ENCODE data around the gene ZNF148. TPM values are rescaled to one million over a fixed set of nuclear protein-coding genes. Genes with fewer than 3 reads are reported as not detected.
"Not testable (repeated sequence)": the region's sequence is repeated elsewhere in the genome, so short reads cannot be mapped to it uniquely, and the experiment has no call there.

The ZNF148 gene, protein sequence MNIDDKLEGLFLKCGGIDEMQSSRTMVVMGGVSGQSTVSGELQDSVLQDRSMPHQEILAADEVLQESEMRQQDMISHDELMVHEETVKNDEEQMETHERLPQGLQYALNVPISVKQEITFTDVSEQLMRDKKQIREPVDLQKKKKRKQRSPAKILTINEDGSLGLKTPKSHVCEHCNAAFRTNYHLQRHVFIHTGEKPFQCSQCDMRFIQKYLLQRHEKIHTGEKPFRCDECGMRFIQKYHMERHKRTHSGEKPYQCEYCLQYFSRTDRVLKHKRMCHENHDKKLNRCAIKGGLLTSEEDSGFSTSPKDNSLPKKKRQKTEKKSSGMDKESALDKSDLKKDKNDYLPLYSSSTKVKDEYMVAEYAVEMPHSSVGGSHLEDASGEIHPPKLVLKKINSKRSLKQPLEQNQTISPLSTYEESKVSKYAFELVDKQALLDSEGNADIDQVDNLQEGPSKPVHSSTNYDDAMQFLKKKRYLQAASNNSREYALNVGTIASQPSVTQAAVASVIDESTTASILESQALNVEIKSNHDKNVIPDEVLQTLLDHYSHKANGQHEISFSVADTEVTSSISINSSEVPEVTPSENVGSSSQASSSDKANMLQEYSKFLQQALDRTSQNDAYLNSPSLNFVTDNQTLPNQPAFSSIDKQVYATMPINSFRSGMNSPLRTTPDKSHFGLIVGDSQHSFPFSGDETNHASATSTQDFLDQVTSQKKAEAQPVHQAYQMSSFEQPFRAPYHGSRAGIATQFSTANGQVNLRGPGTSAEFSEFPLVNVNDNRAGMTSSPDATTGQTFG
- 45.2 TPM for total RNA-seq
- long read RNA-seq, full-length matches to known transcripts: 8 of 19 reads
- long read RNA-seq, partial matches to known transcripts: 0 of 19 reads
- long read RNA-seq, other reads (novel, unspliced or antisense): 11 of 19 reads

DNA sequence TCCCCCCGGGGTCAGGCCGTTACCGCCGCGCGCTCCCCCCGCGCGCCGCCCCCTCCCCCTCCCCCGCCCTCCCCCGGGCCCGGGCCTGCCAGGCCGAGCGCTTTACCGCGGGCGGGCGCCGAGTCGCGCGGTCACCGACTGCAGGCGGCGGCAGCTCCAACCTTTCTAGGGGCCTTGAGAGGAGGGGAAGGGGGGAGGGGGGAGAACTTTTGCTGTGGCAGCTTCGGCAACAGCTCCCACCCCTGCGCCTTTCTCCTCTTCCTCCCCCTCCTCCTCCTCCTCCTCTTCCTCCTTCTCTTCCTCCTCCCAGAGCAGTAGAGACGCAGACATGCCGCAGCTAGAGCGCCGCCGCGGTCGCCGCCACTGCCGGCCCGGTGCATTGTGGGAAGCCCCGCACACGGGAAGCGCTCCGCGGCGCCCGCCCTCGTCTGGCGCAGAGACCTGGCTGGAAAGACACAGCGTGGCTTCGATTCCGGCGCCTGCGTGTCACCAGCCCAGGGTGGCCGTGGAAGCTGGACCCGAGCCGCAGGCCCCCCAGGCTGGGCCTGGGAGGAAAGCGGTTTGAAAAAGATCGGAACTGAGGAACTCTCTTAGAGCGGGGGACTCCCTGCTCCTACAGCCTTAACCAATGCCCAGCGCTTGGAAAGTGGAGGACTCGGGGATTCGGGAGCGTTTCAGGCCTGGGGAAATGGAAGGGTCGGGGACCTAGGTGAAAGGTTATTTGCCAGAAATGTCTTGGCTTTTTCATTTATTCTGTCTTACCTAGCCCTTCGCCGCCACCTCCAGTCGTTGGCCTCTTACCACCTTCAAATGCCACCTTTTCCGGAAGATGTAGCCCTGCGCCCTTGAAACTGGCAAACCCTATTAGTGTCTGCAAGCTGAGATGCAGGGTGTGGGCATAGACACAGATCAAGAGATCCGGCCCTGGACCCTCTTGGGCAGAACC lies at the start of gene ZNF148:
TSS of gene ZNF148 (minus strand) at position 330 of the 946 bp plus-strand sequence. CDS start 61,685 bp downstream, outside the sequence.
- intact Hi-C loops (cut with DNase I): no loop called here
- peak; percentile 96 for DNase-seq
- ATAC-seq (ENCODE audit: poor library complexity): peak; percentile 100

DNA sequence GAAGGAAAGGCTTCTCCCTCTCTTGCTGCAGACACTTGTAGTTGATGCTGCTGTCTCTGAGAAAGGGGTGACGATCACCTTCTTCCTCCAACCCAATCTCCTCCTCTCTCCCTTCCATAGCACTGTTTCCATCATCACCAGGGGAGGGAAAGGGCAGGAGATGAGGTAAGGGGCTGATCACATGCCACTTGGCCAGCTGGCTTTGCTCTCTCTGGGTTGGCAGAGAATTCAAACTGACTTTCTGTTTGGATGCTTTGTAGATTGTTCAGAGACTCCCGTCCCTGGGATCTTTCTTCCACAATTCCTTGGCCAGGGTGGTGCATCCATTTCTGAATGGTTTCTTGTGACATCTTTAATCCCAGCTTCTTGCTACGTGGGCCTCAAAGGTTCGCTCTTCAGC lies 43.2 kb upstream of the ZNF148 start:
- ATAC-seq (ENCODE audit: poor library complexity) (no peak), DNase-seq (no peak)
- intact Hi-C loops (cut with DNase I): no loop called here

DNA sequence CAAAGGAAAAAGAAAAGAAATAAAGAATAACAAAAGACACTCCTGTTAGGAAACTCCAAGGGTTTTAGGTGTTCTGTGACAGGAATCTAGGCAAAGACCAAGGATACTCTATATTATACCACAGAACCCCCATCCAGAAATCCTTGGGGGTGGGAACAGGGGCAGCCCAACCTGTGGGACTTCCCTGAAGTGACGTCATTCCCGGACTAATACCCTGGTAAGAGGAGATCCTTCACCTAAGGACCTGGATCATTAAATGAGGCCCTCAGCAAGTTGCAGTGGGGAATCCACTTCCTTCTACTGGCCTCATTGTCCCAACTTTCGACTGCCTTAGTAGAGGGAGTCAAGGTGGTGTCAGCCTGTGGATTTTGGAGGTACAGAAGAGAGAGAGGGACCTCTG lies 41.1 kb upstream of the ZNF148 start:
- intact Hi-C loops (cut with DNase I): no loop called here
- ATAC-seq (ENCODE audit: poor library complexity) (no peak), DNase-seq (no peak)

DNA sequence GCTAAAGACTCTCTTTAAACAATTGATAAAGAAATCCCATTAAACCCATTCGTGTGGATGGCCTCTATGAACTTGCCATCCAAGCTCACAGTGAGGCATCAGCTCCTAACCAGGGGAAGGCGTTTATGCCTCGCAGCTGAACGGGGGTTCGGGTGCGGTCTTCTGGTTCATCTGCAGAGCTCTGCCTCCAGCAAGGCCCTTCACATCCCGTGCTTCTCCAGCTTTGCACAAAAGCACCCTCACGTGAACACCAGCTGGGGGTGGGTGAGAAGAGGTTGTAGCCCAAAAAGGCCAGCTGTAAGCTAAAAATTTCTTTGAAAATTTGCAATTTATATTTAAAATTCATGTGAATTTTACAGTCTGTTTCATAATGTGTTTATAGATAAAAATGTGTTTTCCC lies 39.5 kb upstream of the ZNF148 start:
- ATAC-seq (ENCODE audit: poor library complexity) (no peak), DNase-seq (no peak)
- intact Hi-C loops (cut with DNase I): no loop called here

DNA sequence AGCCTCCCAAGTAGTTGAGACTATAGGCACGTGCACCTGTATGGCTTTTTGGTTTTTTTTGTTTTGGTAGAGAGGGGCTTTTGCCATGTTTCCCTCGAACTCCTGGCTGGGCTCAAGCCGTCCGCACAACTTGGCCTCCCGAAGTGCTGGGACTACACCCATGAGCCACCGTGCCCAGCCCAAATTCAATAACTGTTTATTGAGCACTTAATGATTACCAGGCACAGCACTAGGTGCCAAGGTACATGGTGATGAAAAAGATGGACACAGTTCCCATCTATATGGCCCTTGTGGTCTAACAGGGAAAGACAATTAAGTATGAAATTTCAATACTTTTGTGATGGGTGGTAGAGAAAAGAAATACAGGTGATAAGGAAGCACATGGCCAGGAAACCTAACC lies 35.8 kb upstream of the ZNF148 start:
- intact Hi-C loops (cut with DNase I): no loop called here
- no peak for DNase-seq
- ATAC-seq (ENCODE audit: poor library complexity): no peak

DNA sequence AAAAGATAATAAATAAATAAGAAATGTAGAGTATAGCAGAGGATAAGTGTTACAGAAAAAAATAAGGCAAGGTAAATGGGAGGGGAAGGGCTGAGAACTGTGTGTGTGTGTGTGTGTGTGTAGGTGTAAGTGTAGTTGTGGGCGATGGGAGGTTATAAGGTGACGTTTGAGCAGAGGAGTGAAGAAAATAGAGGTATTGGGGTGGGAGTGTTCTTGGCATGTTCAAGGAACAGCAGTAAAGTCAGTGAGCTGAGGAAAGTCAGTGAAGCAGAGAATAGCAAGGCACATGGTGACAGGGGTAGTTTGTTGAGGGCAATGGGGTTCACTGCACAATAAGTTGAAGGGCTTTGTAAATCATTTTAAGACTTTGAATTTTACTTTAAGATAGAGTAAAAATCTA lies 30.9 kb upstream of the ZNF148 start:
- DNase-seq (no peak), ATAC-seq (ENCODE audit: poor library complexity) (no peak)
- intact Hi-C loops (cut with DNase I): no loop called here

DNA sequence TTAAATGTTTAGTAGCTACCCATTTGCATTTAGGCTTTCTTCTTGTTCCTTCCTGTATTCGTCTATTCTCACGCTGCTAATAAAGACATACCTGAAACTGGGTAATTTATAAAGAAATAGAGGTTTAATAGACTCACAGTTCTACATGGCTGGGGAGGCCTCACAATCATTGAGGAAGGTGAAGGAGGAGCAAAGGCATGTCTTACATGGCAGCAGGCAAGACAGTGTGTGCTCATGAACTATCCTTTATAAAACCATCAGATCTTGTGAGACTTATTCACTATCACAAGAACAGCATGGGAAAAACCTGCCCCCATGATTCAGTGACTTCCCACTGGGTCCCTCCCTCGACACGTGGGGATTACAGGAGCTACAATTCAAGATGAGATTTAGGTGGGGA lies 30.4 kb upstream of the ZNF148 start:
- ATAC-seq (ENCODE audit: poor library complexity); DNase-seq; intact Hi-C loops (cut with DNase I): not testable (repeated sequence)

DNA sequence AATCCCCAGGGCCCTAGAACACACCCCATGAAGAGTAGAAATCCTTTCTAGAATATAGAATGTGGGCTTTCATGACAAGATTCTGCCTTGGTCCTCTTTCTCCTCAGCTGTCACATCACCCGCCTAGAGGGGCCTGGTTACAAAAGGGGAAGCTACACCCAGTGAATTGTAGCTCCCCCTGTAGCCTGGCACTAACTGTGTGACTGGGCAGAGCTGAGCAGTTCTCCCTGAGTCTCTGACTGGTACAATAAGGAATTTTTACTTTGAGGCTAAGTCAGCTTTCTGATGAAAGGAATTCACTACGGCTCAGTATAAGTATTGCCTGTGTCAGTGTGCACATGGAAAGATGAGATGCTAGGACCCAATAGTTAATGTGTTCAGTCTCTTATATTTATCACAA lies 28.7 kb upstream of the ZNF148 start:
- DNase-seq: no peak
- intact Hi-C loops (cut with DNase I): no loop called here

DNA sequence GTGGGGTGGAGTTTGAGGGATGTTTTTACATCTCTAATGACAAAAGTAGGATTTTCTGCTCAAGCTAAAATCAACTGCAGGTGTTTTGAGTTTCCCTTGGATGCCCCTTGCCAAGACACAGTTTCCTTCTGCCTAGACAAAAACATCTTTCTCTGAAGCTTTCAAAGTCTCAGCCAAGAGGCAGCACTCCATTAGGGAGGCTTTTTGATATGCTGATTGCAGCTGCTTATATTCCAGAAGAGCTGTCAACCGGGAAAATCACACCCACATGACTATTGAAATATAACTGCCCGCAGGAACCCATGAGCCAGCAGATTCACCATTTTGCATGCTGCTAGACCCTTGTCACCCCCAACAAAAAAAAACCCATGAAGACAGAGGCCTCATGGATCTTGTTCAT lies 27.5 kb upstream of the ZNF148 start:
- DNase-seq: no peak

More for the DNA sequence above, 28.7 kb upstream of the ZNF148 start:
- ATAC-seq (ENCODE audit: poor library complexity): no peak

DNA sequence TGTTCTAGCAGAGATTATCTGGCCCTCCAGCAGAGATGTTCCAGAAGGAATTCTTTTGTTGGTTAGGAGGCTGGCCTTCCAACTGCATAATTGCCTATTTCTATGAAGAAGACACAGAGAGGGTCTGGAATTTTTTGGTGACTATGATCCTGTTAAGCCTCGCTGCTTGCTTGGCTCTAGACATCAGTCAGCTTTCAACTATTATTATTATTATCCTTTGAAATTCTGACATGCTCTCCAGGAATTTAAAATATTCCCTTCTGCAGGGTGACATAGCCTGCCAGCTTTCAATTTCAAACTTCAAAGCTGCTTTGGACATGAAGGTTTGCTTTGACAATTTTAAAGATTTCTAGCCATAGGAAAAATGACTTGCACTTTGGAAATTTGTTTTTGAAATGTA lies 26.3 kb upstream of the ZNF148 start:
- DNase-seq (no peak), ATAC-seq (ENCODE audit: poor library complexity) (no peak)
- intact Hi-C loops (cut with DNase I): no loop called here

More for the DNA sequence above, 27.5 kb upstream of the ZNF148 start:
- no peak for ATAC-seq (ENCODE audit: poor library complexity)
- intact Hi-C loops (cut with DNase I): no loop called here

DNA sequence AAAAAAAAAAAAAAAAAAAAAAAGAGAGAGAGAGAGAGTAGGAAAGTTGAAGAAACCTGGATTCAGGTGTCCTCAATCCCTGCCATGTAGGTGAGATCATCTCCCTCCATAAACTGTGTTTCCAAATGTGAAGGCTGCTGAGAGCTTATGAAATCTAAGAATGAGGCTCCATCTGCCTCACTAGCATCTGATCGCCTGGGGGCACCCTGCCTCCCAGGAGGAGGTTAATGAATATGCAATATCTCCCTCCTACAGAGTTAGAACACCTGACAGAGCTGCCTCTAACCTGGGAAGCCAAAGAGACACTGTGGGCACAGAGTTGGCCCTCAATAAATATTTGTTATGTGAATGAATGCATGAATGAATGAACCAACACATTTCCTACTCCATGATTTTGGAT lies 23.8 kb upstream of the ZNF148 start:
- intact Hi-C loops (cut with DNase I): no loop called here
- DNase-seq (no peak), ATAC-seq (ENCODE audit: poor library complexity) (no peak)

DNA sequence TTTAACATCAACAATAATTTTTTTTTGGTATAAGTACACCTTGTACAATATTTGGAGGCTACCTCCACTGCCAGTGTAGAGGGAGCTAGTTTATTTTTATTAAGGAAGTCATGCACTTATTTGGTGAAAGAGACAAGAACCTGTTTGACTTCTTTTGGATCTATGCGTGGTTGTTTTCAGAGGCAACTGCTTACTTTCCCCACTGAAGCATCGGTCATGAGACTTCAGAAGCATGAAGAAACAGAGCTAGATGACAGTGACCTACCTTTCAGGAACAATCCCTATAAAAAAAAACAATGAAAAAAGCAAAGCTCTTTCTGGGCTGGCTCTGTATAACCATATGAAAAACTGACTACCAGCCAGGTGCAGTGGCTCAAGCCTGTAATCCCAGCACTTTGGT lies 20.0 kb upstream of the ZNF148 start:
- DNase-seq (no peak), ATAC-seq (ENCODE audit: poor library complexity) (no peak)
- intact Hi-C loops (cut with DNase I): no loop called here

DNA sequence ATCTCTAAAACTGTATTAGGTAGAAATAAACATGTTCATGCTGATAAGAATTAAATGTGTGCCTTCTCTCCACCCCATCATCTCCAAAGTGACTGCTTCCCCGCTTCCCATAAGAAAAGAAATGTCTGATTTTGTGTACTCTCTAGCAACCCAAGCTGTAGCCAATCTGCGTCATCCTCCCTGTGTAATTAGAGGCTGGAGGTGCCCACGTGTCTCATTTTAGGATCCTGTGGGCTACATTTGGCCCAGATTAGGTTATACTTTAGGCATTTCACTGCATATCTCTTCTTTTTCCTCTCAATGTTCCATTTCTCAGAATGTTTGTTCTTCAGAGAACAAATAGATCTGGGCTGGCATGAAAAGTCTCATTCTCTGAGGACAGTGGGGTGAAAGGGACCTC lies 19.3 kb upstream of the ZNF148 start:
- no peak for ATAC-seq (ENCODE audit: poor library complexity)
- no peak for DNase-seq
- intact Hi-C loops (cut with DNase I): no loop called here

DNA sequence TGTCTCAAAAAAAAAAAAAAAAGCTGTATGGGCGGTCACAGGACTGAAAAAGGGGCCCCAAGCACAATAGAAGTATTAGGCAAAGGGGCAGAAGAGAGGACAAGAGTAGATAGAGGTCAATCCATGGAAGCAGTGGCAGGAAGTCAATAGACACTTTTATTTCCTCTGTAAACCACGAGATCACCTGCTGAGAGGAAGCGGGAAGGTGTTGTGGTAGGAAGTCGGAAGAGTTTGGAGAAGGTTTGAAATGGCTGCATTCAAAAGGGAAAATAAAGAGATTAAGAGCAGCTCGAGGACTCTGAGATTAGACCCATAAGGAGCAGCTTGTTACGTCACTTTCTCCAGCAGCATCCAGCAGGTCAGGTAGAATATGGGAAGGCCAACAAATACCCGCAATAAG lies 14.2 kb upstream of the ZNF148 start:
- ATAC-seq (ENCODE audit: poor library complexity) (no peak), DNase-seq (no peak)
- intact Hi-C loops (cut with DNase I): no loop called here

DNA sequence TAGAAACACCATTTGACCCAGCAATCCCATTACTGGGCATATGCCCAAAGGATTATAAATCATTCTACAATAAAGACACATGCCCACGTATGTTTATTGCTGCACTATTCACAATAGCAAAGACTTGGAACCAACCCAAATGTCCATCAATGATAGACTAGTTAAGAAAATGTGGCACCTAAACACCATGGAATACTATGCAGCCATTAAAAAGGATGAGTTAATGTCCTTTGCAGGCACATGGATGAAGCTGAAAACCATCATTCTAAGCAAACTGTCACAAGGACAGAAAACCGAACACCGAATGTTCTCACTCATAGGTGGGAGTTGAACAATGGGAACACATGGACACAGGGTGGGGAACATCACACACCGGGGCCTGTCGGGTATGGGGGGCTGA lies 13.2 kb upstream of the ZNF148 start:
- intact Hi-C loops (cut with DNase I); DNase-seq; ATAC-seq (ENCODE audit: poor library complexity): not testable (repeated sequence)

DNA sequence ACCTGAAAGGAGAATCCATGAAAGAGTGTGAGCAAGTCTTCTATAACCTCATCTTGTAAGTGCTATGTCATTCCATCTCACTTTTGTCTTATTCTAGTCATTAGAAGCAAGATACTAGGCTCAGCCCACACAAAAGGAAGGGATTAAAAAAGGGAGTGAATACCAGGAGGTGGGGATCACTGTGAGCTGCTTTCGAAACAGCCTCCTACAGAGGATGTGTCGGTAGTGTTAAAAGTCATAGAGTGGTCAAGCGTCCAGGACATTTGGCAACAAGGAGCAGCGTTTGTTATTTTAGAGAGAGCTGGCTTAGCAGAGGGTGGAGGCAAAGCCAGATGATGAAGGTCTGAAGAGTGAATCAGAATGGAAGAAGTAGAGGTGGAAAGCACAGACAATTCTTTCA lies 11.7 kb upstream of the ZNF148 start:
- ATAC-seq (ENCODE audit: poor library complexity) (no peak), DNase-seq (no peak)
- intact Hi-C loops (cut with DNase I): no loop called here

DNA sequence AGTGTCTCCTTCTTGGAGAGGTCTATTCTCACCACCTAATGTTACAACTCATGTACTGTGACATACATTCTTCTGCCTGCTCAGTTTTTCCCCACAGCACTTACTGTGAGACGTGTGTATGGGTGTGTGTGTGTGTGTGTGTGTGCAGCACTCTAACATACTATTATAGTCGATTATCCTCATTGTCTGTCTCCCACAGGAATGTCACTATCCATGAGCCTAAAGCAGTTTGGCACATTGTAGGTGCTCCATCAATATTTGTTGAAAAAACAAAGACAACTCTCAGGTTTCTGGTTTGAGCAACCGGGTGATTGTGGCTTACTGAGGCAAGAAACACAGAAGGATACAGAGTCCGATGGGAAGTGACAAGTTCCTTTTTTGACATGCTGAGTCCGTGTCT lies 8.6 kb upstream of the ZNF148 start:
- intact Hi-C loops (cut with DNase I): no loop called here
- no peak for DNase-seq
- ATAC-seq (ENCODE audit: poor library complexity): no peak

DNA sequence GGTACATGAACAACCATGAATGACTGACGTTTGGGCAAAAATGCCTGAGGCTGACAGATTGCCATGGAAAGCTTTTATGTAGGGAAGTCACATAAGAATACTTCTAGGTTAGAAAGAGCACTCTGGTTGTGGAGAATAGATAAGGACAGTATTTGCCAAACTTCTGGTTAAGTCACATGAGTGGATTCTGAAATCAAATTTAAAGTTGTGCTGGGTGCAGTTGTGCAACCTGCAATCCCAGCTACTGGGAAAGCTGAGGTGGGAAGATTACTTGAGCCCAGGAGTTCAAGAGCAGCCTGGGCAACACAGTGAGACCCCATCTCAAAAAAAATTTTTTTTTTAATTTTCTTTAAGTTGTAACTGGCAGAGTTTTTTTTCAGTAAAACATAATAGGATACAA lies 7.2 kb upstream of the ZNF148 start:
- intact Hi-C loops (cut with DNase I): no loop called here
- DNase-seq (no peak), ATAC-seq (ENCODE audit: poor library complexity) (no peak)

DNA sequence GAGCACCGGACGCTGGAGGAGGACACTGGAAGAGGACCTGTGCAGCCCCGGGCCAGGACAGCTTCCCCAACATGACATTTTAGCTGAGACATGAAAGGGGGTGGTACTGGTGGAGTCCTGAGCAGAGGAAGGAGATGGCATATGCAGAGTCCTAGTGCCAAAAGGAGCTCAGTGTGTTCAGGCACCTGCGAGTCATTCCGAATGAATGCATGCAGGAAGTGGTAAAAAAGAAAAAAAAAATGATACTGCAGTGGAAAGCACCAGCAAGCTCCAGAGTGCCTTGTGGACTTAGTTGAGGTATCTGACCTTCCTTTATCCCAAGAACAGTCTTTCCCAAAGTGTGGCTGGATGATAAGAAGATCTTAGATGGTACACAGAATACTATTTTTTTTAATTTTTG lies 6.6 kb upstream of the ZNF148 start:
- ATAC-seq (ENCODE audit: poor library complexity) (no peak), DNase-seq (no peak)
- intact Hi-C loops (cut with DNase I): no loop called here

Measured in Right ventricle myocardium superior (tissue), 1 donor.